GM23248 (cell line): ENCODE results near the gene SMIM24. TPM values are rescaled to one million over a fixed set of nuclear protein-coding genes. Genes with fewer than 3 reads are reported as not detected.
A peak's percentile ranks its signal among the peaks of the same experiment; 100 is the strongest.

Experiments used
- DNase-seq: peaks from one replicate; pipeline ENCODE4 v3.0.0-alpha.2; 2015
- H2AFZ ChIP-seq: fragments of 200-600 bp; sonication (generic); 2 replicates; pipeline ENCODE4 v1.6.1; 2016; ENCODE audit warnings: antibody characterized with exemption
- H3F3A ChIP-seq: fragments of 200-600 bp; sonication (generic); 2 replicates; pipeline ENCODE4 v1.6.1; 2016; ENCODE audit warnings: mild to moderate bottlenecking, antibody characterized with exemption, mixed run types; ENCODE audit not compliant: insufficient read depth
- H3K27ac ChIP-seq: fragments of 200-600 bp; sonication (generic); 2 replicates; pipeline ENCODE4 v1.5.1; 2016; ENCODE audit warnings: mild to moderate bottlenecking
- H3K27me3 ChIP-seq: fragments of 200-600 bp; sonication (generic); replicated peaks from 2 replicates; pipeline ENCODE4 v1.6.1; 2016; ENCODE audit warnings: mild to moderate bottlenecking; ENCODE audit not compliant: insufficient read depth
- H3K36me3 ChIP-seq: fragments of 200-600 bp; sonication (generic); 2 replicates; pipeline ENCODE4 v1.6.1; 2016; ENCODE audit warnings: low read depth, mild to moderate bottlenecking
- H3K4me1 ChIP-seq: fragments of 200-600 bp; sonication (generic); 2 replicates; pipeline ENCODE4 v1.6.1; 2016; ENCODE audit warnings: mild to moderate bottlenecking; ENCODE audit not compliant: insufficient read depth
- H3K4me2 ChIP-seq: fragments of 200-600 bp; sonication (generic); one replicate; pipeline ENCODE4 v1.6.1; 2016; ENCODE audit warnings: mild to moderate bottlenecking; ENCODE audit not compliant: unreplicated experiment
- H3K4me3 ChIP-seq: fragments of 200-600 bp; sonication (generic); 2 replicates; pipeline ENCODE4 v1.5.1; 2016; ENCODE audit warnings: mild to moderate bottlenecking
- H3K79me2 ChIP-seq: fragments of 200-600 bp; sonication (generic); 2 replicates; pipeline ENCODE4 v1.6.1; 2016; ENCODE audit warnings: mild to moderate bottlenecking; ENCODE audit not compliant: insufficient read depth
- H3K9ac ChIP-seq: fragments of 200-600 bp; sonication (generic); 2 replicates; pipeline ENCODE4 v1.6.1; 2016; ENCODE audit warnings: mild to moderate bottlenecking
- H3K9me2 ChIP-seq: fragments of 200-600 bp; sonication (generic); 2 replicates; pipeline ENCODE4 v1.6.1; 2016; ENCODE audit warnings: mixed run types, mild to moderate bottlenecking, moderate library complexity; ENCODE audit not compliant: insufficient read depth
- H3K9me3 ChIP-seq: fragments of 200-600 bp; sonication (generic); one replicate; pipeline ENCODE4 v1.6.1; 2017; ENCODE audit warnings: low read depth
- H4K20me1 ChIP-seq: fragments of 200-600 bp; sonication (generic); 2 replicates; pipeline ENCODE4 v1.6.0; 2016; ENCODE audit not compliant: insufficient read depth
- EZH2 ChIP-seq: fragments of 200-600 bp; sonication (generic); IDR thresholded peaks from 2 replicates; pipeline ENCODE4 v1.6.1; 2018; ENCODE audit warnings: antibody characterized with exemption, mild to moderate bottlenecking; ENCODE audit not compliant: insufficient read depth, poor library complexity, severe bottlenecking
- EZH2phosphoT487 ChIP-seq: fragments of 200-600 bp; sonication (generic); IDR thresholded peaks from 2 replicates; pipeline ENCODE4 v1.6.1; 2018; ENCODE audit warnings: antibody characterized with exemption, moderate library complexity, mild to moderate bottlenecking, low read depth; ENCODE audit not compliant: insufficient read depth
- WGBS, 2 experiments: methylation state at CpG; one replicate each; pipeline ENCODE4 v1.1.6; 2015 to 2017; ENCODE audit warnings: low lambda C conversion rate in 2 of 2, low coverage in 1 of 2; ENCODE audit errors: missing lambda C conversion rate in 2 of 2; 5-methylcytosine and 5-hydroxymethylcytosine counted together
- in situ Hi-C: fragments of 300-500 bp; cut with MboI; formaldehyde crosslinking; loops from 2 replicates; pipeline ENCODE4 v1.15.0; 2020
- polyA plus RNA-seq: library from polyadenylated mRNA; unstranded; fragments of >200 nt; fragmentation: Nextera tagmentation; extraction: Ambion mirVana; gene quantifications from 2 replicates; pipeline ENCODE4 v1.2.1, GENCODE V29; 2016
- total RNA-seq: library from RNA; depleted of rRNA; stranded (reverse); fragments of >200 nt; shearing (Covaris generic); gene quantifications from 2 replicates; pipeline ENCODE4 v1.2.3, GENCODE V29; 2014

The SMIM24 gene
- total and polyA plus RNA-seq, 2 experiments from 2014 or later = not detected

DNA sequence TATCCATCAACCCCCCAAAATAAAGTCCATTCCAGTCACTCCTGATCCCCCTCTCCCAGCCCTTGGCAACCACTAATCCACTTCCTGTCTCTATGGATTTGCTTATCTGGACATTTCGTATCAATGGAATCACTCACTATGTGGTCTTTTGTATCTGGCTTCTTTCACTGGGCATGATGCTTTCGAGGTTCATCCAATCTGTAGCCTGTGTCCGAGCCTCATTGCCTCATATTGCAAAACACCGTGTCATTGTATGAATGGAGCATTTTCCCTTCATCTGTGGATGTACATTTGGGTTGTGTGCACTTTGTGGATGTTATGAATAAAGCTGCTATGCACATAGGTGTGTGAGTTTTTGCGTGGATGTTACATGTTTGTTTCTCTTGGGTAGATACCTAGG, 24.4 kb upstream of the SMIM24 start:
- 93 to 95% methylated on average over 5 of the region's 5 CpGs for WGBS, 2 experiments
- TF ChIP-seq EZH2phosphoT487 (no peak), EZH2 (no peak)
- H3K36me3 ChIP-seq = no peaks in the 10 kb centered on the region
- H4K20me1 ChIP-seq = no peaks in the 10 kb centered on the region
- H3K4me1 ChIP-seq = peaks cover 8% of the 10 kb centered on the region; the same call in 1 of the 2 replicates
- no peak overlapping the region for H3K9ac ChIP-seq
- H3K4me3 ChIP-seq = no peak overlapping the region
- H3K79me2 ChIP-seq = peaks cover 42% of the 10 kb centered on the region
- no peak overlapping the region for H3K27ac ChIP-seq
- H3K27me3 ChIP-seq = no peaks in the 10 kb centered on the region
- no peaks in the 10 kb centered on the region for H3K9me3 ChIP-seq
- H3K4me2 ChIP-seq = no peak overlapping the region
- H2AFZ ChIP-seq = peak overlapping the region; percentile 96; the same call in 1 of the 2 replicates
- H3F3A ChIP-seq = peaks cover 6% of the 10 kb centered on the region; the same call in 1 of the 2 replicates
- no peaks in the 10 kb centered on the region for H3K9me2 ChIP-seq
- no peak for DNase-seq
- in situ Hi-C loops = no loop called here

DNA sequence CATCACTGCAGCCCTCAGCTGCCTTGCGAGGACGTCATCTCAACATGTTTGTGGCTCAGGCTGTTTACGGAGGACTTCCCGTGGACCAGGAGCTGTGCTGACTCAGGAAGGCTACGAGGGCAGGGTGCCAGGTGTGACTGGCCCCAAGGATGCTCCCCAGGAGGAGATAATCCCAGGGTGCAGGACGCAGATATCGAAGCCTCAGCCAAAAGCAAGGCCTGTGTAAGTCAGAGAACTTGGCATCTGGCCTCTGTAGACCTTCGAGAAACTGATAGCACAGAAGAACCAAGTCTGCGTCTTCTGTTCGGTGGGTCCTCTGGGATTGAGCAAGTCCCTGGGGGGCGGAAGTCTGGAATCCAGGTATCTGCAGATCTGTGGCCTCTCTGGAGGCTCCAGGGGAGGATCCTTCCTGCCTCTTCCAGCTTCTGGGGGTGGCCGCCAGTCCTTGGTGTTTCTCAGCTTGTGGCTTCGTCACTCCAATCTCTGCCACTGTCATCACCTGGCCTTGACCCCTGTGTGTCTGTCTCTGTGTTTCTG, 22.8 kb upstream of the SMIM24 start:
- Histone ChIP-seq H3K4me2 (no peak overlapping the region), H3F3A (no peaks in the 10 kb centered on the region), H3K9me2 (no peaks in the 10 kb centered on the region), H3K79me2 (peaks cover 42% of the 10 kb centered on the region), H3K27me3 (no peaks in the 10 kb centered on the region), H3K9me3 (no peaks in the 10 kb centered on the region), H4K20me1 (no peaks in the 10 kb centered on the region), H3K4me3 (no peak overlapping the region), H3K4me1 (no peaks in the 10 kb centered on the region), H3K27ac (no peak overlapping the region), H3K9ac (no peak overlapping the region), H2AFZ (no peak overlapping the region), H3K36me3 (no peaks in the 10 kb centered on the region)
- in situ Hi-C loops = no loop called here
- TF ChIP-seq EZH2 = no peak
- TF ChIP-seq EZH2phosphoT487 = no peak
- 77 to 86% methylated on average over 13 of the region's 13 CpGs for WGBS, 2 experiments
- DNase-seq = peak; percentile 24

DNA sequence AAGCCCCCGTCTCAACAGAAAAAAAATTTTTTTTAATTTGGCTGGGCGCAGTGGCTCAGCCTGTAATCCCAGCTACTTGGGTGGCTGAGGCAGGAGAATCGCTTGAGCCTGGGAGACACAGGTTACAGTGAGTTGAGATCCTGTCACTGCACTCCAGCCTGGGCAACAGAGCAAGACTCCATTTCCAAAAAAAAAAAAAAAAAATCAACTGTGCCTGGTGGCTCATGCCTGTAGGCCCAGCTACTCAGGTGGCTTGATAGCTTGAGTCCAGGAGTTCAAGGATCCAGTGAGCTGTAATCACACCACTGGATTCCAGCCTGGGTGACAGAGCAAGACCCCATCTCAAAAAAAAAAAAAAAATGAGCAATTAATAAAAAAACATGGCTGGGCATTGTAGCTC, 21.5 kb upstream of the SMIM24 start:
- 78 to 80% methylated on average over 3 of the region's 3 CpGs for WGBS, 2 experiments
- in situ Hi-C loops = no loop called here

DNA sequence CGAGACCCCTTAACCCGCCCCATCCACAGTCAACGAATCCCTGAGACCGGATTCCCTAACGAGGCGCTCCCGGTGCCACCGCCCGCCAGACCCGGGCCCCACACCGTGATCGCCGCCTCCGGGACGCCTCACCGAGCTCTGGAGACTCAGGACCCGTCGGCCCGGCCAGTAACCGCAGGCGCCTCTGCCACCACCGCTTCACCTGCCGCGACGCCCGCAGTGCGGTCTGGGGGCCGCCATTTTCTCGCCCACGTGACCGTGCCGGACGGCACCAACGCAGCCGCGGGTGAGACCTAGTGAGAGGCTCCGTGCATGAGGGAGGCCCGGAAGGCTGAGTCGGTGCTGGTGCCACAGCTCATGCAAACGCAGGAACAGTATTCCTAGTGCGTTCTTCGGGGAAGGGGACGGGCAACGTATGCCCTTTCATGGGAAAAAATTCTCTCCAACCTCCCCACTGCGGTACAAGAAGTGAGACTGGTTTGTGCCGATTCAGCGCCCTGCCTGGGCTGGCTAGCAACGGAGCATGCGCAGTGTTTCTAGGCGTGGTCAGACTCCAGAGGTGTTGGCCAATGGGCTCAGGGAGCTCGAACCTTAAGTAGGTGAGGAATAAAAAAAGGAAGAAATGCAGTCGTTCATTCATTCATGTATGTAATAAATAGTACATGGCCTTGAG, 20.2 kb upstream of the SMIM24 start, which contains the start of gene DOHH:
DOHH (minus strand) TSS at position 246 of the 673 bp plus-strand sequence. CDS start 3,860 bp downstream, outside the sequence.
- DNase-seq = peak; percentile 97
- in situ Hi-C loops = no loop called here
- Histone ChIP-seq H3K9me3 (no peaks in the 10 kb centered on the region), H3K4me2 (peak within 1 kb of the TSS; percentile 83), H3K4me3 (peak within 1 kb of the TSS; percentile 74), H3K9ac (peak within 1 kb of the TSS; percentile 88), H3K4me1 (no peaks in the 10 kb centered on the region), H2AFZ (peak within 1 kb of the TSS; percentile 86), H3K27ac (peak within 1 kb of the TSS; percentile 84), H3K79me2 (peaks cover 36% of the 10 kb centered on the region), H3K36me3 (0 out of 2 replicates have a peak, but pooled peaks cover under 1% of the 10 kb centered on the region), H3K9me2 (no peaks in the 10 kb centered on the region), H3K27me3 (no peaks in the 10 kb centered on the region), H3F3A (no peaks in the 10 kb centered on the region), H4K20me1 (no peaks in the 10 kb centered on the region)
- 1% methylated on average over 52 of the region's 52 CpGs for WGBS, 2 experiments
- no peak for TF ChIP-seq EZH2
- TF ChIP-seq EZH2phosphoT487 = no peak

More for the DNA sequence above, 21.5 kb upstream of the SMIM24 start:
- no peak overlapping the region for H3K9ac ChIP-seq
- no peaks in the 10 kb centered on the region for H3F3A ChIP-seq
- no peaks in the 10 kb centered on the region for H3K36me3 ChIP-seq
- no peaks in the 10 kb centered on the region for H3K9me2 ChIP-seq
- H4K20me1 ChIP-seq = no peaks in the 10 kb centered on the region
- H3K27ac ChIP-seq = no peak overlapping the region
- H3K79me2 ChIP-seq = peaks cover 40% of the 10 kb centered on the region
- TF ChIP-seq EZH2 (no peak), EZH2phosphoT487 (no peak)
- no peak overlapping the region for H3K4me2 ChIP-seq
- H3K4me3 ChIP-seq = no peak overlapping the region
- H2AFZ ChIP-seq = no peak overlapping the region
- DNase-seq = no peak
- no peaks in the 10 kb centered on the region for H3K4me1 ChIP-seq
- H3K9me3 ChIP-seq = no peaks in the 10 kb centered on the region
- no peaks in the 10 kb centered on the region for H3K27me3 ChIP-seq
